ENCODE measurements around the gene OTUB2.

Gene OTUB2

GRCh38 chr14:94079891-94080620, 53.9 kb downstream of the OTUB2 start:
- no peaks in the 10 kb centered on the region for H3K36me3 ChIP-seq (replicated peaks; ENCODE audit: insufficient read depth, low read length)

GRCh38 chr14:94080621-94081385, 54.7 kb downstream of the OTUB2 start, which contains the start of the genes DDX24 and IFI27L1:
TSS of gene DDX24 (minus strand) at chr14:94081202. CDS start at chr14:94079742, 1,460 bp downstream.
TSS of gene IFI27L1 (plus strand) at chr14:94081310. CDS start at chr14:94096938, 15,628 bp downstream.
- peaks cover 69% of the 10 kb centered on the region for H3K79me2 ChIP-seq (ENCODE audit: low read length)
- no peaks in the 10 kb centered on the region for H3K9me2 ChIP-seq (replicated peaks; ENCODE audit: insufficient read depth, low read length)
- peak; percentile 93 for DNase-seq
- peak within 1 kb of the TSS; percentile 88 for H3K27ac ChIP-seq (ENCODE audit: low read length)
- no peaks in the 10 kb centered on the region for H3K36me3 ChIP-seq (replicated peaks; ENCODE audit: insufficient read depth, low read length)
- H3K27me3 ChIP-seq (replicated peaks; ENCODE audit: insufficient read depth, low read length) = no peaks in the 10 kb centered on the region
- H3K9me3 ChIP-seq (replicated peaks; ENCODE audit: insufficient read depth, low read length) = no peaks in the 10 kb centered on the region
- H2AFZ ChIP-seq (ENCODE audit: low read length) = peak within 1 kb of the TSS; percentile 83
- 0 out of 2 replicates have a peak, but pooled peaks cover 5% of the 10 kb centered on the region for H3F3A ChIP-seq (ENCODE audit: insufficient read depth, low read length)
- H4K20me1 ChIP-seq (ENCODE audit: insufficient read depth, low read length) = no peaks in the 10 kb centered on the region; the same call in 1 of the 2 replicates
- H3K4me3 ChIP-seq (ENCODE audit: low read length) = peak within 1 kb of the TSS; percentile 83
- peak within 1 kb of the TSS; percentile 83 for H3K4me2 ChIP-seq (ENCODE audit: low read depth, low read length)
- TF ChIP-seq CTCF (IDR thresholded peaks at IDR 0.05; ENCODE audit: low read length) (no peak), EZH2 (optimal IDR thresholded peaks at IDR 0.05; ENCODE audit: low read depth, low read length) (no peak), EZH2phosphoT487 (IDR thresholded peaks at IDR 0.05; ENCODE audit: low read length) (no peak)
- peak within 1 kb of the TSS; percentile 95 for H3K9ac ChIP-seq (ENCODE audit: low read length)
- peaks cover 13% of the 10 kb centered on the region; the same call in 1 of the 2 replicates for H3K4me1 ChIP-seq (ENCODE audit: low read length)

More at GRCh38 chr14:94079891-94080620, 53.9 kb downstream of the OTUB2 start:
- Histone ChIP-seq H3K9me3 (replicated peaks; ENCODE audit: insufficient read depth, low read length) (no peaks in the 10 kb centered on the region), H3K9ac (ENCODE audit: low read length) (peak overlapping the region; percentile 95), H3K4me2 (ENCODE audit: low read depth, low read length) (peak overlapping the region; percentile 83), H3F3A (ENCODE audit: insufficient read depth, low read length) (peaks cover 5% of the 10 kb centered on the region; the same call in 1 of the 2 replicates), H4K20me1 (ENCODE audit: insufficient read depth, low read length) (no peaks in the 10 kb centered on the region; the same call in 1 of the 2 replicates), H3K9me2 (replicated peaks; ENCODE audit: insufficient read depth, low read length) (no peaks in the 10 kb centered on the region), H3K27ac (ENCODE audit: low read length) (peak overlapping the region; percentile 88), H3K4me1 (ENCODE audit: low read length) (peaks cover 13% of the 10 kb centered on the region; the same call in 1 of the 2 replicates), H2AFZ (ENCODE audit: low read length) (no peak overlapping the region), H3K27me3 (replicated peaks; ENCODE audit: insufficient read depth, low read length) (no peaks in the 10 kb centered on the region), H3K79me2 (ENCODE audit: low read length) (peaks cover 76% of the 10 kb centered on the region), H3K4me3 (ENCODE audit: low read length) (peak overlapping the region; percentile 83)
- no peak for DNase-seq
- TF ChIP-seq EZH2phosphoT487 (IDR thresholded peaks at IDR 0.05; ENCODE audit: low read length) = no peak
- TF ChIP-seq EZH2 (optimal IDR thresholded peaks at IDR 0.05; ENCODE audit: low read depth, low read length) = no peak
- TF ChIP-seq CTCF (IDR thresholded peaks at IDR 0.05; ENCODE audit: low read length) = no peak

- Histone ChIP-seq H3K36me3 (replicated peaks; ENCODE audit: insufficient read depth, low read length) (no peaks in the 10 kb centered on the region), H3K9me2 (replicated peaks; ENCODE audit: insufficient read depth, low read length) (no peaks in the 10 kb centered on the region), H4K20me1 (ENCODE audit: insufficient read depth, low read length) (no peaks in the 10 kb centered on the region; the same call in 1 of the 2 replicates), H3K4me1 (ENCODE audit: low read length) (peaks cover 13% of the 10 kb centered on the region; the same call in 1 of the 2 replicates), H3K4me3 (ENCODE audit: low read length) (peak overlapping the region; percentile 83), H3K27ac (ENCODE audit: low read length) (peak overlapping the region; percentile 88), H3K27me3 (replicated peaks; ENCODE audit: insufficient read depth, low read length) (no peaks in the 10 kb centered on the region), H2AFZ (ENCODE audit: low read length) (peak overlapping the region; percentile 83), H3K79me2 (ENCODE audit: low read length) (peaks cover 63% of the 10 kb centered on the region), H3K9ac (ENCODE audit: low read length) (peak overlapping the region; percentile 95), H3F3A (ENCODE audit: insufficient read depth, low read length) (0 out of 2 replicates have a peak, but pooled peaks cover 5% of the 10 kb centered on the region), H3K4me2 (ENCODE audit: low read depth, low read length) (peak overlapping the region; percentile 78), H3K9me3 (replicated peaks; ENCODE audit: insufficient read depth, low read length) (no peaks in the 10 kb centered on the region)
- TF ChIP-seq CTCF (IDR thresholded peaks at IDR 0.05; ENCODE audit: low read length) (no peak), EZH2phosphoT487 (IDR thresholded peaks at IDR 0.05; ENCODE audit: low read length) (no peak), EZH2 (optimal IDR thresholded peaks at IDR 0.05; ENCODE audit: low read depth, low read length) (no peak)
- peak; percentile 41 for DNase-seq
Observed at GRCh38 chr14:94081386-94081820, 55.3 kb downstream of the OTUB2 start.

Measured in MM.1S (cell line).